G401.6 (cell line): ENCODE results near the gene FRMD4B.
"Not testable (repeated sequence)": the region's sequence is repeated elsewhere in the genome, so short reads cannot be mapped to it uniquely, and the experiment has no call there.

Experiments used
- FAIRE-seq: peaks from 2 replicates; lab custom pipeline; 2012; peaks lifted over from hg19 to GRCh38; lab: Jason Lieb, UNC

Gene FRMD4B

DNA sequence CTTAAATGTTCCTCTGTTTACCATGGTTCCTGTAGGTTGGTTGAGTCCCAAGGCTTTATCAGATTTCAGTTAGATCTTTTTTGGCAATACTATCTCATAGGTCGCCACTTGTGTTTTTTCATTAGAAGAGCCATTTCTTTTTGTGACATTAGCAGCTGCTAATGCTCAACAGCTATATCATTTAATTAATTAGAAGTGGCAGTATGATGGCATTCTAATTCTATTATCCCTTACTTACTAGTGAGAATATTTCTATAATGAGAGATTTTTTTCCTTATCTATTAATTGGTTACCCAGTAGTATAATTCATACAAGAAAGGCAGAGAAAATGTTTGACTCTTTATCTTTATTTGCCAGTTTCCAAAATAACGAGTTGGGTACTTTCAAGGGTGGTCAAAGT, 25.2 kb downstream of the FRMD4B start:
- FAIRE-seq: no peak

DNA sequence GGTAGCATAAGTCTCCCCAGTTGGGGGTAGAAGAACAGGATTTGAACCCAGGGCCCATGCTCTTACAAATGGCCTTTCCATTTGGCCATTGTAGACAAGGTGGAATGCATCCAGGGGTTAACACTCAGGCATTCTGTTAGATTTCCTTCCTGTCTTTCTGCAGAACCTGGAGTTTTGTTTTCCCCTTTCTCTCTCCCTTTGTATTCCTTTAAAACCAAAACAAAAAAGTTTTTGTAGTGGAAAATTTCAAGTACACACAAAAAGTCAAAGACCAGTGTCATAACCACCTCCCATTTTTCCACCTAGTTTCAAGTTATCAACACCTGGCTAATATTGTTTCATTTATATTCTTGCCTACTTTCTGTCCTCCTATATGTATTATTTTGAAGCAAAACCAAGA, 26.0 kb downstream of the FRMD4B start:
- no peak for FAIRE-seq

DNA sequence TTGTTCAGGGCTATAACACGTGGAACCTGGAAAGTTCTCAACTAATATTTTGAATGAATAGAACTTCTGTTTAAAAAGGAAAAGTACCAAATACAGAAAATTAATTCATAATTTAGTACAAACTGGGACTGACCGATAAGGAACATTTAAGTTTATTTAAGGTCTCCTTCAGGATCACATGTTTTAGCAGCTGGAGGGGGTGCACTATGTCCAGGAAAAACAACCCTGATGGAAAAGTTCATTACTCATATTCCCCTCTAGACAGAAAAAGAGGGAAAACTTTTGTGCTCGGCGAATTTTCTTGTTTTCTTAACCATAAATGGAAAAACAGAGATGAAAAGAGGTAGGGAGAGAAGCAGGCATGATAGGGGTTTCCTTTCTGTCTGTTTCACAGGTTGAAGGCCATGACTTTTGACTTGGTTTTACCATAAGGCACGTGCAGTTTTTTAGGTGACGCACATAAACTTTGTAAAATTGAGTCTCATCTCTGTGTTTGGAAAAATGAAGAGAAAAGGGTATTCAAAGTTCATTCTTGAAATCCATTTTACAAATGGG, 26.5 kb downstream of the FRMD4B start:
- no peak for FAIRE-seq

DNA sequence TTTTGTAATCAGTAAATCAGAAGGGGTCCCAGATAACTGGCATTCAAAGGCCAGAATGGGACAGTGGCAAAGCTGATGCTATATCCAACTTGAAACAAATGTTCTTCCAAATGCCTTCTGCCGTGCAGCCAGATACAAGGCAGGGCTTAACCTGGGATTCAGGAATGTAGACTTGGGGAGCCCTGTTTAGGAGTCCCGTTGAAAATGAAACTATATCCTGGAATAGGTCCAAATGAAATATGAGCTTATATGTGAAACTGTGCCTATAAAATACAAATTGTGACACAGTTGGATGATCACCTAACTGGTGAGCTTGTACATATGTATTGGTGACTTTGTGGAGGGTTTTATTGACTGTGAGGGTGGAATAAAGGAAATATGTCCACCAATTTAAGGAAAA, 28.7 kb downstream of the FRMD4B start:
- FAIRE-seq: no peak

DNA sequence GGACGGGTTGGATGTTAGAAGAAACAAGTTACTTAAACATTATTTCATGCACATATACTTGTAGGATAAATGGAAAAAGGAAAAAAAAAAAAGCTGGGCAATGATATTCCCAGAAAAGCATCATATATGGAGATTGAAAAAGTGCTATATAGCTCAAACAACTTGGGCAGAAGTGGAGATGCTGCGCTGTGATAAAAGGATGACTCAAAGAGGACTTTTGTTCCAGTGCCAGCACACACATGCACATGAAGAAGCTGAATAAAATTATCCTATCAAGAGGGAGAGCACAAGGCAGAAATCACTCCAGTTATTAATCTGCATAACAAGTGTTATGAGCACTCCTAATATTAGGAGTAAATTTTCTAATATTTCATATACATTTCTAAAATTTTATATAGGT, 30.9 kb downstream of the FRMD4B start:
- FAIRE-seq: no peak

DNA sequence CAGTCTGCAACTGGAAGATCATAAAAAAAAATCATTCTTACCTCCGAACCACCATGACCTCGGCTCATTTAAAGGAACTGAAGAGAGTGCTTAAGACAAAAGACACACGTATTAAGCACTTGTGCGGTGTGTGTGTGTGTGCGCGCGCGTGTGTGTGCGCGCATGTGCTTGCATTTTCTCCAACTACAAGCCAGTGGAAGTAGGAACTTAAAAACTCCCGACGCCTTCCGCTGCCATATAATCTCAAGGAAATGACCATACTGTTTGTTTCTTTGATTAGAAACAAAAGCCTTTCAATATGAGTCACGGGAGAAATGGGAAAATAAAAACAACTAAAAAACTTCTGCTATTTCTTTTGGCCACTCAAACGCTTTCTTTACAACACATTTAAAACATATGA, 32.4 kb downstream of the FRMD4B start:
- FAIRE-seq: no peak

DNA sequence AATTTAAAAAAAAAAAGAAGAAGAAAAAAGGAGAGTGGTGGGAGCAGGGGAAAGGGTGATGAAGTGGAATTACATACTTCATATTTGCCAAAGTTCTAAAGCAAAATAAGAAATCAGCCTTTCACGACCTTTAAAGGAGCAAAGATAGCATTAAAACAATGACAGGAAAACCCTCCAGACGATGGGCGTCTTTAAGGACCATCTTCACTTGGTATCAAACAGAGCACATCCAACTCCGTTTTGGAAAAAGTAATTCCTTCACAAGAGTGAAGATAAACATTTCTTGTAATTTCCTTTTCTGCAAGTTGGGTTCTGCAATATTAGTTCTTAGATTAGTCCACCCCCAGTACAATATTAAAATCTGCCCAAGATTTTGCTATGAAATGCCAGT, 32.8 kb downstream of the FRMD4B start:
- no peak for FAIRE-seq

DNA sequence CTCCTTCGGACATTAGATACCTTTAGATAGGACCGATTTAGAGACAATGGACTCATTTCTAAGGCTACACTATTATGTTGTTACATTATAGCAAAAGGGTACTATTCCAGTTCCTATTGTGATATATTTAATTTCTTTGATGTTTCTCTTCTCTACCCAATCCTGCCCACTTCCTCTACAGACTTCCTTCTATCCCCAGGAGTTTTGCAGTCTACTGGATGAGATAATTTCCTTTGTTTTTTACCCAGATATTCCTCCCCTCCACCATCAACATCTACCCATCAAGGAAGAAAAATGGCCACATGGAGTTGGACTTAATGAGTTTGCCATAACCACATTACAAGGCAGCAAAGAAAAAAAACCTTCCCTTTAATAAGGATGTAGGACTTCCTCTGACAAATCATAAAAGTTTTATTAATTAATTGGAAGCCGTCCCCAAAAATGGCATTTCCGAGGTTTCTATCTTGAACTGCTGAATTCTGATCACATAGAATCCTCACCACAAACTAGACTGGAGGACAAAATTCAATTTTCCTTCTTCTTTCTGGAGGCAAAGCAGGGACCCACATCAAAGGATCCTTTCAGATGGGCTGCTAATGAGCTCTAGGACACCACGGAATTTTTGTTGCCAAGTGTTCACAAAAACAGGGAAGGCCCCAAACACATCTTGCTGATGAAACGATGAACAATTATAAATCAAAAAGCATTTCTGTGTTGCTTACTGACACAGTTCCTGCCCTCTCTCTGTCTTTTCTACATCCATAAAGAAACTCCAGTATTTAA, 33.4 kb downstream of the FRMD4B start:
- no peak for FAIRE-seq

DNA sequence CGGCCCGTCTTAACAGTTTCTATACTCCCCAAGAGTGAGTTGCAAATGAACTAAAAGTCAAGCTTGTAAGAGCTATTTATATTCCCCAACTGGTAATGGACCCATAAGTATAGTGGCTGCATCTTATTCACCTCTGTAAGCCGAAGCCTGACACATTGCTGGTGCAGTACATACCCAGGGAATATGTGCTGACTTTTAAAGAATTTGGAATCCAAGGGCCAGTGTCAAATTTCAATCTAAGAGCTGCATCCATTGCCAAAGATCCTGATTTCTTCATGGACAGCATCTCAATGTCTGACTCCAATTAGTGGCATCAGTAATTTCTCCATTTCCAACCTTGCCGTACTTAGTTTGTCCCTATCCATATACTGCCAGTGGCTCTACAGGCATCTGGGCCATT, 42.0 kb downstream of the FRMD4B start:
- FAIRE-seq: no peak

DNA sequence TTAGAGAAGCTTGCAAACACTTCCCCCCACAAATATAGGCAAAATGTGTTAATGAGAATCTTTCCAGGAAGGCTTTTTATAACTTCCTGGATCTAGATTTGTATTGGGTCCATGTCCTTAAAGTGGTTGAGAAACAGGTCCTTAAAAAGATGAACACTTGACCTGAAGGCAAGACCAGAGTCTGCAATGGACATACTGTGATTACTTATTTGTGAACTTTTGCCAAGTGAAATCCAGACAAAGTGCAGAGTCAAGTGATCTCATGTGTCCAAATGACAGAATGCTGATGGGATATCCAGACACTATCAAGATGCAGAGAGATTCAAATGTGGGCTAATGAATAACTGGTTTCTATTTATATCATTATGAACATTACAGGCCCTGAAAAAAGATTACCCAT, 43.8 kb downstream of the FRMD4B start:
- FAIRE-seq: no peak

DNA sequence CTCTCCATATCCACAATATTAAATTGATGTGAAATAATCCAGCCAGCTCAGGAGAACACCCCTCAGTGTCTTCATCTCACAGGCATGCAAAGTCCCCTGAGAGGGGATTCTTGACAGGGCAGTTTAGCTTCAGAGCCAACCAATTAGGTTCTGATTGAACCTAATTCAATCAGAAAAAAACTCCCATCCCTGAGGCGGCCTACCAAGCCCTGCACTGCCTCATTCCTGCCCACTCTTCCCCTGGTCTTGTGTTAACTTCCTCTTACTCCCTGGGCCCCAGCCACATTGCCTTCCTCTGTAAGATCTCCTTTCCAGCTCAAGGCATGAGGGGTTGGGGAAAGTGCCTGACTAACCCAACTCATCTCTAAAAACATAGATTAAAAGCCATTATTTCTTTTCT, 46.1 kb downstream of the FRMD4B start:
- FAIRE-seq: no peak

DNA sequence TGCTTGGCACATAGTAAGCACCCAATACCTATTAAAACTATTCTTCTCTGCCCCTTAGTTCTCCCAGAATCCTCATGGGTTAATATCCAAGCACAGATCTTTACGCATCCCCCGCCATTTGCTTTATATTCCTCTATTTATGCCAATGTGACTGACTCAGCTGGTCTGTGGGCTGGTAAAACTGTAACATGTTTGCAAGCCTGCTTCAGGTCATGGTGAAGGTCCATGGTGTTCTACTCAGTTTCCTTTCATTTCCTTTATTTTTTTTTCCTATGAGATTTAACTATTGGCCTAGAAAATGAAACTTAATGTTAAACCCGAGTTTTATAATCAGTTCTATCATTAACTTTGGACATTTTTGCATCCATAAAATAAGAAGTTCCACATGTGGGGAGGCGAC, 47.0 kb downstream of the FRMD4B start:
- no peak for FAIRE-seq

DNA sequence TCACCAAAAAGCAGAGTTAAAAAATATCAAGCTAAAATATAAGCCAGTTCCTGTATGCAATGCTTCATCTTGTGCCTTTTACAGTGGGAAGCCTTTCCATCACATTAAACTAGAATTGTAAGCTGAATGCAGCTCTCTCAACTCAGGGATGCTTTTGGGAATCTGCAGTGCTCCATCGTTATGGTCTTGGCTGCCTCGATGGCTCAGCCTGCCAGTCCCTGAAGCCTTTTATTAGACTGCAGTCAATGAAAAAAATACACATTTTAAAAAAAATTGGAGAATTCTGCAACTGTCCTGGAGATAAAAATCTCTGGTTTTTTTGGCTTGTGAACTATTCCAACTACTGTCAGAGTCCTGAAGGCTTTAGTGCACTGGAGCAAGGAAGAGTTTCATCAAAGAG, 53.0 kb downstream of the FRMD4B start:
- no peak for FAIRE-seq

DNA sequence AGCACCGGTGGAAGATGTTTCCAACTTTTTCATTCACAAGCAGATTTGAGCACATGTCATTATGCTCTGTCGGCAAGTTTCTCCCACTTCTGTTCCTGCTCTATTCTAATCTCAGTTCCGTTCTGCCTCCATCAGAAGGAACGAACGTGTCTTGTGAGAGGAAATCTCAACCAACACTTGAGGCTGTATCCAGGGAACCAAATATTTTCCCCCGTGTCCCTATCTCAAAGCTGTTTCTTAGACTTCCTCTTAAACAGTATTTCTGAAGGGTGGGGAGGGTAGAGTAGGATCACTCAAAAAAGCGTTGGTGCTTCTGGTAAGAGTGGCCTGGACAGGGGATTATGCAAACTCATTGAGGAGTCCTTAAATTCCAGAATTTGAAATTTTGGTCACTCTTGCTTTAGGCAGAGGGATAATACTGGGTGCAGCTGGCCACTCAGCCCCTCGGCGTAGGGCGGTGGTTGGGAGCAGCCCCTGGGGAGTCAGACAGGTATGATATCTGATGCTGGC, 54.9 kb downstream of the FRMD4B start:
- FAIRE-seq: no peak

DNA sequence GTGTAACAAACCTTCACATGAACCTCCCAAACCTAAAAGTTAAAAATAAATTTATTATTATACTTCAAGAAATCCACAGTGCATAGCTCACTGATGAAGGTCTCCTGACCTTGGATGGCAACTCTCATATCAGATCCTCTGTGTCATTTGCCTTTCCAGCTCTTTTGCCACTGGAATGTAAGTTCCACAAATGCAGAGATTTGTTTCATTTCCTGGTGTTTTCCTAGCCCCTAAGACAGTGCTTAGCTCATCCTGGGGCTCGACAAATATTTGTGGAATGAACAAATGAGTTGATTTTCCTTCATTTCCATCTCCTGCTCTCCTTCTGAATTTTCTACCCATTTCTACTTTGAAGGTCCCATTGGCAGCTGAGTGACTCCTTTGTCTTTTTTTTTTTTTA, 56.0 kb downstream of the FRMD4B start:
- no peak for FAIRE-seq

DNA sequence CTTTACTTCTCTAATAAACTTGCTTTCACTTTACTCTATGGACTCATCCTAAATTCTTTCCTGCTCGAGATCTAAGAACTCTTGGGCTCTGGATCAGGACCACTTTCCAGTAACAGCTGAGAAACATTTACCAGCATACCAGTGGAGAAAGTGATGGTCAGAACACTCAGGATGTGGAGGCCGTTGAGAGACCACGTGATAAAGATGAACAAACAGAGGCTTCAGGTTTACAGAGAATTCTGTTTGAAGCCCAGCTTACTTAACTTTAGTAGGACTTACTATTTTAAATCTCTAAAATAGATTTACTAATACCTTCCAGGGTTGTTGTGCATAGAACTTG, 57.0 kb downstream of the FRMD4B start:
- no peak for FAIRE-seq

DNA sequence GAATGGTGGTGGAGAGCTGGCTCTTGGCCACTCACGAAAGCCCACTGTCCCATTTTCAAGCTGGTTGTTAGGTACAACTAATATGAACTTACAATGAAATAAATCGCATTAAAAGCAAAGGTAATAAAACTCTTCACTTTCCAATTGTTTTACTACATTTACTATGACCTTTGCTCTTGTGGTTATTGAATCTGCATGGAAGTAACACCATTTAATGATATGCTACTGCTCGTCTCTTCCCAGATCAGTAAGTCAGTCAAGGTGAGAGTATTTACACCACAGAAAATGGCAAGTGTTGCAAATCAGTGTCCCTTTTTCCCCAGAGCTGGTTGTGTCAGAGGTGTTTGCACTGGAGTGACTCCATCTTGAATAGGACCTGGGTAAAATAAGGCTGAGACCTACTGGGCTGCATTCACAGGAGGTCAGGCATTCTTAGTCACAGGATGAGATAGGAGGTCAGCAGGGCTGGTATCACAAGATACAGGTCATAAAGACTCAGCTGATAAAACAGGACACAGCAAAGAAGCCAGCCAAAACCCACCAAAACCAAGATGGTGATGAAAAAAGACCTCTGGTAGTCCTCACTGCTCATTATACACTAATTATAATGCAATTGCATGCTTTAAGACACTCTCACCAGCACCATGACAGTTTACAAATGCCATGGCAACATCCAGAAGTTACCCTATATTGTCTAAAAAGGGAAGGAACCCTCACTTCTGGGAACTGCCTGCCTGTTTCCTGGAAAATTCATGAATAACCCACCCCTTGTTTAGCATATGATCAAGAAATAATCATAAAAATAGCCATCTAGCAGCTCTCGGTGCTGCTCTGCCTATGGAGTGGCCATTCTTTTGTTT, 57.6 kb downstream of the FRMD4B start:
- no peak for FAIRE-seq

DNA sequence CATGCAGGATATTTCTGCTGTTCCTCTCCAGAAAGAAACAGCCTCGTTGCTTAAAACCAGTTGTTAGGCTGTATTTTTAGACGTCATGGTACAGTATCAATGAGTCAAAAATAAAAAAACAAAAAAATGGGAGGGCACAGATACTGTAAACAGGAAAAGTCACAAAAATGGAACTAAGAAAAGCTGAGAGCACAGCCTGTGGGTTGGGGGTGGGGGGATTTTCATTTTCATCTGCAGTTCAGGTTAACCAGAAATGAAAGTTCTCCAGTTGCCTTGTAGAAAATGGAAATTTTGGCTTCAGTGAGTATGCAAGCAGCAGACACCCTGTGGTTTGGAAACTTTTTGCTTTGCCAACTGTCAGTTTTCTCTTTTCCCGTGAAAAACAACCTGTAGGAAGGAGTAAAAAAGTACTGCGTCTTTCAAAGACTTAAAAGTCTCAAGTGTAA, 59.0 kb downstream of the FRMD4B start:
- FAIRE-seq: no peak

DNA sequence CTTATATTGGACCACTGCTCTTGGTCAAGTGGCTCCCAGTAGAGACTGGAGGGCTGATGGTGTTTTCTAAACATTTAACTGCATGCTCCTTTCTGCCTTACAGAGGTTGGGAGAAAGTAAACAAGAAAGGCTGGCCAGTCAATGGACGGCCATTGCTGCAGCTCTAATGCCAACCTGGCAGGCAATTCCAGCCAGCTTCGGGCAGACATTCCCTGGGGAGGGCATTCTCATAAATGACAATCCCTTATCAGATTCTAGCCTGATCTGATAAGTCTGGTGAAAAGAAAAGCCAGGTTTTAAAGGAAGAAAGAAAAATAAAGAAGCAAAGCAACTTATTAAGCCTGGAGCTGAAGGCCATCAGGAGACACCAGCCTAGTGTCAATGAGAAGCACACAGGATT, 60.7 kb downstream of the FRMD4B start:
- no peak for FAIRE-seq

DNA sequence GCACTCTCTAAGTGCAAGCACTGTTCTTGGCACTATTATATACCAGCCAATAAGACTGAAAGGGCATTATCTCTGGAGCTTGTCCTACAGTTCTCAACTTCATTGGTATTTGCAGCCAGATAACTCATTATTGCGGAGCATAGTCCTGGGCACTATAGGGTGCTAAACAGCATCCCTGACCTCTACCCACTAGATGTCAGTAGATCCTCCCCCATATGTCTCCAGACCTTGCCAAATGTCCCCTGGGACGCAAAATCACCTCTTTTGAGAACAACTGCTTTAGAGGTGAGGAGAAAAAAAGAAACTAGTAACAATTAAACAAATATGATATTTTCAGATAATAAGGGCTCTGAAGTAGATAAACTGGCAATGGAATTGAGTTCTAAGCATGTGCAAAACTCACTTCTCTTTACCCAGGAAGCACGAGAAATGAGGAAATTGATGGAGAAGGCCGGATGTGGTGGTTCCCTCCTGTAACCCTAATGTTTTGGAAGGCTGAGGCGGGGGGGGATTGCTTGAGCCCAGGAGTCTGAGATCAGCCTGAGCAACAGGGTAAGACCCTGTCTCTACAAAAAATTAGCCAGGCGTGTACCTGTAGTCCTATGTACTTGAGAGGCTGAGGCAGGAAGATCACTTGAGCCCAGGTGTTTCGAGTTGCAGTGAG, 61.4 kb downstream of the FRMD4B start:
- no peak for FAIRE-seq

DNA sequence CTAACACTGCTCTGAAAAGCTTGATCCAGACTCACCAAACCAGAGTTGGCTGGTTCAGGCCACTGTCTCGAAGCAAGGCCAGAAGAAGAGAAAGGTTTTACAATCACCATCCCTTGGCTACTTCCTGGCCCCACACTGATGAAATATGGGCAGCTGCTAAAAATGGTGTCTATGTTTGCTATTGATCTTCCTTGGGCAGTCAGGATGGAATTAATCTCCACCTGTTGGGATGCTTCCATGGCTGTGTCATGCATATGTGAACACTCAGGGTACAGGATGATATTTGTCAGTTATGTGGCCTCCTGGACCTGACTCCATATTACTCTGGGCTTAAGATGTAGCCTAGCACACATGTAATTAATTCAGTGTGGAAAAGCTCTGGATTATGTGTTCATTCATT, 61.9 kb downstream of the FRMD4B start:
- no peak for FAIRE-seq

DNA sequence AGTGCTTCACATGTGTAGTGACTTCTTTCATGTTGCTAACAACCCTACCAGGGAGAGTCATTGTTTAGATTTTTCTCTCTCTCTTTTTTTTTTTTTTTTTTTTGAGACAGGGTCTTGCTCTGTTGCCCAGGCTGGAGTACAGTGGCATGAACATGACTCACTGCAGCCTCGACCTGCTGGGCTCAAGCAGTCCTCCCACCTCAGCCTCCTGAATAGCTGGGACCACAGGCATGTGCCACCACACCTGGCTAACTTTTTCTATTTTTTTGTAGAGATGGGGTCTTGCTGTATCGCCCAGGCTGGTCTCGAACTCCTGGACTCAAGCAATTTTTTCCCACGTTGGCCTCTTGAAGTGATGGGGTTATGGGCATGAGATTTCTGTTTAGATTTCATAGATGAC, 63.4 kb downstream of the FRMD4B start:
- FAIRE-seq: not testable (repeated sequence)

DNA sequence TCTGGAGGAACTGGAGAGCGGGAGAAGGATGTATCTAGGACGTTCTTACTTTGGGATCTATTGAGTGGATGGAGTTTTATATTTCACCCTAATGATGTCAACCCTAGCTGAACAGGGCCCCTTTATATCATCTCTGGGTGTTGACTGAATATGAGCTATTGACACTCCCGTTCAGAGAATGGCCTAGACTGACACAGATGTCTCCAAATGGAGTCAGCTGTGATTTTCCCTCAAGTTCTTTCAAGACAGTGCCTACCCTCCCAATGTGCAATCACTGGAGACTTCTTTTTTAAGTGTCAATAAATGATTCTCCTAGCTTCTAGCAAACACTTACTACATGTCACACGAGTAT, 63.8 kb downstream of the FRMD4B start:
- no peak for FAIRE-seq
